Gastroesophageal sphincter (tissue), 4 donors: ENCODE results near the gene NREP. TPM values are rescaled to one million over a fixed set of nuclear protein-coding genes. Genes with fewer than 3 reads are reported as not detected.
A peak's percentile ranks its signal among the peaks of the same experiment; 100 is the strongest.

Experiments
- ATAC-seq: fragments of 150-250 bp; one replicate; pipeline ENCODE4 v1.9.1; 2016; ENCODE audit warnings: mild to moderate bottlenecking, moderate library complexity
- H3K27ac ChIP-seq, 4 donors: fragments of 200-600 bp; sonication (generic) in 3 of 4; 1 replicate in 3 of 4; 2 replicates in 1 of 4; pipeline ENCODE4 v1.5.1; 2016 to 2019
- H3K27me3 ChIP-seq: fragments of 200-600 bp; sonication (generic); one replicate; pipeline ENCODE4 v1.5.1; 2019
- H3K36me3 ChIP-seq, 2 donors: fragments of 200-600 bp; sonication (generic); one replicate each; pipeline ENCODE4 v1.5.1; 2019; ENCODE audit warnings: control low read depth in 1 of 2
- H3K4me1 ChIP-seq, 3 donors: fragments of 200-600 bp; sonication (generic); 1 replicate in 2 of 3; 2 replicates in 1 of 3; pipeline ENCODE4 v1.5.1; 2016 to 2019; ENCODE audit warnings: control low read depth in 2 of 3
- H3K4me3 ChIP-seq, 2 donors: fragments of 200-600 bp; sonication (generic); one replicate each; pipeline ENCODE4 v1.5.1; 2019; ENCODE audit warnings: mild to moderate bottlenecking in 1 of 2, moderate library complexity in 1 of 2
- H3K9me3 ChIP-seq, 3 donors: fragments of 200-600 bp; sonication (generic); one replicate each; pipeline ENCODE4 v1.5.1; 2017 to 2019; ENCODE audit warnings: control low read depth in 2 of 3
- CTCF ChIP-seq, 4 experiments: fragments of 200-600 bp in 2 of 4; fragments of 450-650 bp in 2 of 4; sonication (generic) in 1 of 4; IDR thresholded peaks; one replicate each; pipeline ENCODE4 v1.5.1; 2017 to 2019; ENCODE audit warnings: antibody characterized with exemption in 4 of 4, mild to moderate bottlenecking in 2 of 4, moderate library complexity in 2 of 4
- EP300 ChIP-seq: sonication (generic); formaldehyde crosslinking; IDR thresholded peaks from one replicate; pipeline ENCODE4 v1.6.1; 2017; ENCODE audit warnings: antibody characterized with exemption, mild to moderate bottlenecking
- POLR2A ChIP-seq, 2 donors: fragments of 450-650 bp; IDR thresholded peaks; one replicate each; pipeline ENCODE4 v1.6.1; 2017; ENCODE audit warnings: antibody characterized with exemption in 2 of 2, mild to moderate bottlenecking in 2 of 2, moderate library complexity in 1 of 2
- POLR2AphosphoS5 ChIP-seq: sonication (generic); formaldehyde crosslinking; IDR thresholded peaks from one replicate; pipeline ENCODE4 v1.6.1; 2017; ENCODE audit warnings: antibody characterized with exemption
- WGBS, 2 donors: methylation state at CpG; one replicate each; pipeline ENCODE4 v1.1.5; 2018; ENCODE audit warnings: low coverage in 1 of 2; 5-methylcytosine and 5-hydroxymethylcytosine counted together
- total RNA-seq, 4 donors: library from RNA; depleted of rRNA; stranded (reverse); fragments of >200 nt; gene quantifications; one replicate each; pipeline ENCODE4 v1.1.0, GENCODE V29; 2016

NREP gene
- total RNA-seq, 4 donors from 2014 or later, result 8.3 to 24.7 (median 19.0) TPM

DNA sequence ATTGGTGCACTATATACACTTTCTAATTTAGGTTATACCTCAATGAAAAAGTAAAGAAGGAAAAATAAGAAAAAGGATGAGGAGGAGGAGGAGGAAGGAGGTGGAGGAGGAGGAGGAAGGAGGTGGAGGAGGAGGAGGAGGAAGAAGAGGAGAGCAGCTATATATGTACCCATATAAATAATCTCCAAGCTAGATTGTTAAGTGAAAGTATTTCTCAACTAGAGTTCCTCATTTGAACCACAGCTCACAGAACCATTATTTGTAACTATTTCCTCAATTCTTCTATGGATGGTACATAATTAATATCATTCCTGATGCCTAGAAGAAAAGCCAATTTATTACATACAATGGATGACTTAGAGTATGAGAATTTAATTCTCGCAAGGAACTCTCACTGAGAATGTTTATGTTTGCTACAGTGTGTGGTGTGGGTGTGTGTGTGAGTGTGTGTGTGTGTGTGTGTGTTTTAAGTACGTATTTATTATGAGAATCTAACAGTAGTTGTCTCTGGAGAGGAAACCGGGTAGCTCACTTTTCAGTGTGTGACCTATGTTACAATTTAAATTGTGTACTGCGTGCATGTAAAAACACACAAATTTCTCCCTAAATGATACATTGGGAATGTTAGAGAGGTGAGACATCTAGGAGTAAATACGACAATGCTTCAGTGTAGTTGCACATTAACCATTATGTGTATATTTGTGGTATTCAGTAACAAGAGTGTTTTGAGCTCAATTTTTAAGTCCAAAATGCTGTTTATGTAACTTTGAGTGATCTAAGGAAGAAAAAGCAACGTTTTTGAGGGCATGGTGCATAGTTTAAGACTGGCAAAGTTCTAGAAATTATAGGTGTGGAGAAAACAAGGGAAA is 20.2 kb upstream of the NREP start:
- ATAC-seq, result no peak
- 76 to 84% methylated on average over 6 of the region's 6 CpGs for WGBS, 2 donors
- Histone ChIP-seq H3K4me3 (no peak overlapping the region), H3K4me1 (peaks cover 7 to 25% (median 8%) of the 10 kb centered on the region in 3 donors), H3K36me3 (no peaks in the 10 kb centered on the region), H3K27me3 (no peaks in the 10 kb centered on the region), H3K9me3 (no peaks in the 10 kb centered on the region), H3K27ac (no peak overlapping the region)
- TF ChIP-seq EP300 (no peak), POLR2AphosphoS5 (no peak), POLR2A (IDR thresholded peaks at IDR 0.05) (no peak), CTCF (IDR thresholded peaks at IDR 0.05) (no peak)

DNA sequence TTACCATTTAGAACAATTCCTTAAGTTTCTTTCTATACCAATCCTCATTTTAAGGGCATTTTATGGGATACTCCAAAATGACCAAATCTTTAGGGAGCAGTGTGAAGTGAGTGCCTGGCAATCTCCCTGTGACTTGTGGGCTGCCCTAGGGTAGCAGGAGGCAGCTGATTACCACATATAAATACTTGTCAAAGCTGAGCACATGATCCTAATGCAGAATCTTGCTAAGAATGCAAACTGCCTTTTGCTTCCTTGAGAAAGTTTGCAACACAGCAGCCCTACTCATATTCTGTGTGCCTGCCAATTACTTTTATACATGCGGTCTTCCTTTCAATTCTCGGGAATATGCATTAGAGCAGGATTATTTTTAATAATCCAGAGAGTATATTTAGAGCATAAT is 18.2 kb upstream of the NREP start:
- H3K27me3 ChIP-seq, result no peaks in the 10 kb centered on the region
- 32 to 65% methylated on average over 2 of the region's 2 CpGs for WGBS, 2 donors

DNA sequence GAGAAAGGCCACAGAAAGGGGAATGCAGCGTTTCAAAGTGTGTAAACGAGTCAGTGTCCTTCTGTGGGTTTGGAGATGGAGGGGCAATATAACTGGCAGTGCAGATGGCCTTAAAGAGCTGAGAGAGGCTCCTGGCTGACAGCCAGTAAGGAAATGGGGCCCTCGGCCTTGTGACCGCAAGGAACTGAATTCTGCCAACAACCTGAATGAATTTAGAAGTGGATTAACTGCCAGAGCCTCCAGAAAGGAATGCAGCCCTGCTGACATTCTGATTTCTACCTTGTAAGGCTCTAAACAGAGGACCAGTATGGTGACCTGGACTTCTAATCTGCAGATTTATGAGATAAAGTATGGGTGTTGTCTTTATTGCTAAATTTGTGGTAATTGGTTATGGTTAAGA is 17.5 kb upstream of the NREP start:
- H3K27me3 ChIP-seq, result no peaks in the 10 kb centered on the region
- no peak for TF ChIP-seq POLR2A (IDR thresholded peaks at IDR 0.05)
- no peak for TF ChIP-seq EP300
- no peak for TF ChIP-seq POLR2AphosphoS5
- TF ChIP-seq CTCF (IDR thresholded peaks at IDR 0.05), result no peak
- peak overlapping the region in 3 of 4 donors; percentile 6 to 45 (median 38) for H3K27ac ChIP-seq
- no peak for ATAC-seq
- H3K36me3 ChIP-seq, result no peaks in the 10 kb centered on the region
- no peaks in the 10 kb centered on the region for H3K9me3 ChIP-seq
- H3K4me1 ChIP-seq, result peaks cover 5 to 18% (median 7%) of the 10 kb centered on the region in 3 donors
- no peak overlapping the region for H3K4me3 ChIP-seq
- 8 to 16% methylated on average over 2 to 4 of the region's 4 CpGs for whole genome bisulfite sequencing, 2 donors

More for the DNA sequence above, 18.2 kb upstream of the NREP start:
- no peaks in the 10 kb centered on the region for H3K9me3 ChIP-seq
- peaks cover 7 to 25% (median 8%) of the 10 kb centered on the region in 3 donors for H3K4me1 ChIP-seq
- H3K4me3 ChIP-seq, result no peak overlapping the region
- TF ChIP-seq CTCF (IDR thresholded peaks at IDR 0.05), result no peak
- ATAC-seq, result no peak
- no peaks in the 10 kb centered on the region for H3K36me3 ChIP-seq
- H3K27ac ChIP-seq, result peak overlapping the region in 2 of 4 donors; percentile 38 to 45

DNA sequence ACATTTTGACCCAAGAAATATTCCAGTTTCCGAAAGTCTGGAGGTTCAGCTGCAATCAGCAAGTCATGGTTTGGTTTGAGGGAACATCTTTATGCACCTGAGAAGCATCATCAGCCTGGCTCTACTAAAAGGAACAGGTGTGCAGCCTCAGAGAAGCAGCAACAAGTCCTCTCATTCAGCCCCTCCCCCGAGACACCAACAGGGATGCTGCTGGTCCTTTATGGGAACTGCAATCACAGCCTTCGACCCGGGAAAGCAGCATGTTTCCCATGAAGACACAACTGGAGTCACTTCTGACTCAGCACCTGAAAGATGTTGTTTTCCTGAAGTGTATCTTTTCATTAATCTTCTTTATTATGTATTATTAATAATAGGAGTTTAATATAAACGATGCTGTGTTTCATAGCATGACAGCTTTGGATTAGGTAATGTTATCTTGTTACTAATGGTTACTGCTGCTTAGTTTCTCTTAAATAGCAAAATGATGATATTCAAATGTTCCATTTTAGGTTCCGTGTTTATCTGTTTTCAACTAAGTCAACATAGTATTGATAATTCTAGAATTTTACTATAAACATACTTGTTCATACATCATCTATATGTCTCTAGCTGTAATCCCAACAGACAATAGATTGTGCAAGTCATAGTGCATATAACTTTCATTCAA is 15.6 kb upstream of the NREP start:
- TF ChIP-seq POLR2AphosphoS5 (no peak), CTCF (IDR thresholded peaks at IDR 0.05) (no peak), POLR2A (IDR thresholded peaks at IDR 0.05) (no peak), EP300 (no peak)
- no peak for ATAC-seq
- Histone ChIP-seq H3K36me3 (no peaks in the 10 kb centered on the region), H3K4me1 (peaks cover 5 to 18% (median 7%) of the 10 kb centered on the region in 3 donors), H3K27ac (no peak overlapping the region), H3K27me3 (no peaks in the 10 kb centered on the region), H3K4me3 (no peak overlapping the region), H3K9me3 (no peaks in the 10 kb centered on the region)
- 53 to 62% methylated on average over 3 to 6 of the region's 6 CpGs for WGBS, 2 donors
